ENCODE data around the gene FEN1.

FEN1 gene

DNA sequence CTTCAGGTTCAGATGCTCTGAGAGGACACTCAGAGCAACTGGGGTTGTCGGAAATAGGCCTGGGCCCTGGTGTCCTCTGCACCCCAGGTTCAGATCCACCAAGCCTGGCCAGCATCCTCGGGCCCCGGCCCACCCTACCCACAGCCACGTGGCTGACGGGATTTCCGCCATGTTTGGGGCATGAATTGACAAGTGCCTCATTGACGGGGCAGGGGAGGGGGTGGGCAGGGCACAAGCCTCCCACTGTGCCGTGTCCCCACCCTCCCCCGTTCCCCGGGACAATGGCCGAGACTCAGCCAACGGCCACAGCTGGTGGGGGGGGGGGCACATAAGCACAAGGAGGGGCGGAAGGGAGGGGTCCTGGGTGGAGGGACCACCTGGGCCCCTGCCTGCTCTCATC is 31.8 kb upstream of the FEN1 start:
- Histone ChIP-seq H3K9me3 (ENCODE audit: control insufficient read depth, low read length) (no peaks in the 10 kb centered on the region), H3K4me1 (ENCODE audit: control insufficient read depth, insufficient read depth, low read length, poor library complexity, severe bottlenecking) (peaks cover 69% of the 10 kb centered on the region), H3K36me3 (ENCODE audit: control insufficient read depth, insufficient read depth, low read length) (peaks cover 29% of the 10 kb centered on the region), H3K4me3 (ENCODE audit: extremely low read depth, insufficient read depth, low read length, poor library complexity, severe bottlenecking) (no peak overlapping the region), H3K27ac (ENCODE audit: low read depth, low read length, severe bottlenecking) (no peak overlapping the region)
- WGBS, 2 experiments (ENCODE audit: insufficient coverage in 2 of 2): 84 to 85% methylated on average over 4 to 6 of the region's 13 CpGs

DNA sequence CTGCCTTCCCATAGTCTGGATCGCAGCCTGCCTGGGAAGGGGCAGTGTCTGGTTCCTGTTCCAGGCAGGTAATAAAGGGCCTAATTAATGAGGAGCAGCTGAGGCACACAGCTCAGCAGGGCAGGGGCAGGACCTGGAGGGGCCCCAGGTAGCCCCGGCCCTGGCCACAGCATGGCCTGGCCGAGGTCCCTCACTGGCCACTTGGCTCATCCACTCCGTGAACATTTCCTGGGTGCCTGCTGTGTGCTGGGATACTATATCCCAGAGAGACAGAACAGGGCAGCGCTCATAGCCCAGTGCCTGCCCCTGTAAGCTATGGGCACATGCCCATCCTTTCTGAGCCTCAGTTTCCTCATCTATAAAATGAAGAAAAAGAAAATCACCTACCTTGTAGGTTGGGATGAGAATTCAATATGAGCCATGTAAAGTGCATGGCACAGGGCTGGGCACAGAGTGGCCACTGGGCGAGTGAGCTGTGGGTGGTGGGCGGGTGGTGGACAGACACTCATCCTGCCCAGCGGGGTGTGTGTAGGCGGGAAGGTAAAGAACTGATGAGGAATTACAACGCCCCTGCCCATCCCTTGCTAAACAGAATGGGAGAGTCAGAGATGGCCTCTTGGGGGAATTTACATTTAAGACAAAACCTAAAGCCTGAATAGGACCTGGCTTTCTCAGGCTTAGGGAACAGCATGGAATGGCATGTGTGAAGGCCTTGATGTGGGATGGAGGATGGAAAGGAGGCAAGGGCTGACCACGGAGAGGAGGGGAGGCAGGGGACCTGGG is 31.1 kb upstream of the FEN1 start:
- H3K4me1 ChIP-seq (ENCODE audit: control insufficient read depth, insufficient read depth, low read length, poor library complexity, severe bottlenecking): peaks cover 62% of the 10 kb centered on the region
- no peak overlapping the region for H3K4me3 ChIP-seq (ENCODE audit: extremely low read depth, insufficient read depth, low read length, poor library complexity, severe bottlenecking)
- peaks cover 31% of the 10 kb centered on the region for H3K36me3 ChIP-seq (ENCODE audit: control insufficient read depth, insufficient read depth, low read length)
- no peaks in the 10 kb centered on the region for H3K9me3 ChIP-seq (ENCODE audit: control insufficient read depth, low read length)
- peak overlapping the region; percentile 67 for H3K27ac ChIP-seq (ENCODE audit: low read depth, low read length, severe bottlenecking)
- 83 to 88% methylated on average over 9 to 10 of the region's 11 CpGs for WGBS, 2 experiments (ENCODE audit: insufficient coverage in 2 of 2)

- Histone ChIP-seq H3K36me3 (ENCODE audit: control insufficient read depth, insufficient read depth, low read length) (peaks cover 37% of the 10 kb centered on the region), H3K9me3 (ENCODE audit: control insufficient read depth, low read length) (no peaks in the 10 kb centered on the region), H3K27ac (ENCODE audit: low read depth, low read length, severe bottlenecking) (peak overlapping the region; percentile 67), H3K4me1 (ENCODE audit: control insufficient read depth, insufficient read depth, low read length, poor library complexity, severe bottlenecking) (peaks cover 57% of the 10 kb centered on the region), H3K4me3 (ENCODE audit: extremely low read depth, insufficient read depth, low read length, poor library complexity, severe bottlenecking) (no peak overlapping the region)
- WGBS, 2 experiments (ENCODE audit: insufficient coverage in 2 of 2): 90 to 95% methylated on average over 8 to 10 of the region's 10 CpGs
Observed at GRCh38 chr11:61762223-61762615, 30.5 kb upstream of the FEN1 start.

DNA sequence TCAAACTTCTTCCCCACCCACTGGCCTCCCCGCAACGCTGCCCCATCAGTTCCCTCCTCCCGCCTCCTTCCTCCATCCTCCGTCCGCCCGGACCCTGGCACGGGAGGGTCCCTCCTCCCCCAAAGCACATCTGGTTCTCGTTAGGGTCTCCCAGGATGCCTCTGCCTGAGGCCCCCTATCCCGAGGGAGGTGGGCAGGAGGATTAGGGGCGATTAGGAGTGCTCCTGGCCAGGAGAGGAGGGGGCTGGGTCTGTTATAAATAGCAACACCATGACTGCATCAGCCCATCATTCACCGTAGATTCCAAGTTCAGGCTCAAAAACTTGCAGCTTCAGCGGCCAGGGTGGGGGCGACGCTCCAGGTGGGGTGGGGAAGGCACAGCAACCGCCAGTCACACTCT is 29.9 kb upstream of the FEN1 start:
- no peak overlapping the region for H3K4me3 ChIP-seq (ENCODE audit: extremely low read depth, insufficient read depth, low read length, poor library complexity, severe bottlenecking)
- no peaks in the 10 kb centered on the region for H3K9me3 ChIP-seq (ENCODE audit: control insufficient read depth, low read length)
- peaks cover 51% of the 10 kb centered on the region for H3K4me1 ChIP-seq (ENCODE audit: control insufficient read depth, insufficient read depth, low read length, poor library complexity, severe bottlenecking)
- peaks cover 39% of the 10 kb centered on the region for H3K36me3 ChIP-seq (ENCODE audit: control insufficient read depth, insufficient read depth, low read length)
- H3K27ac ChIP-seq (ENCODE audit: low read depth, low read length, severe bottlenecking): peak overlapping the region; percentile 67
- WGBS, 2 experiments (ENCODE audit: insufficient coverage in 2 of 2): 67 to 80% methylated on average over 6 of the region's 15 CpGs

DNA sequence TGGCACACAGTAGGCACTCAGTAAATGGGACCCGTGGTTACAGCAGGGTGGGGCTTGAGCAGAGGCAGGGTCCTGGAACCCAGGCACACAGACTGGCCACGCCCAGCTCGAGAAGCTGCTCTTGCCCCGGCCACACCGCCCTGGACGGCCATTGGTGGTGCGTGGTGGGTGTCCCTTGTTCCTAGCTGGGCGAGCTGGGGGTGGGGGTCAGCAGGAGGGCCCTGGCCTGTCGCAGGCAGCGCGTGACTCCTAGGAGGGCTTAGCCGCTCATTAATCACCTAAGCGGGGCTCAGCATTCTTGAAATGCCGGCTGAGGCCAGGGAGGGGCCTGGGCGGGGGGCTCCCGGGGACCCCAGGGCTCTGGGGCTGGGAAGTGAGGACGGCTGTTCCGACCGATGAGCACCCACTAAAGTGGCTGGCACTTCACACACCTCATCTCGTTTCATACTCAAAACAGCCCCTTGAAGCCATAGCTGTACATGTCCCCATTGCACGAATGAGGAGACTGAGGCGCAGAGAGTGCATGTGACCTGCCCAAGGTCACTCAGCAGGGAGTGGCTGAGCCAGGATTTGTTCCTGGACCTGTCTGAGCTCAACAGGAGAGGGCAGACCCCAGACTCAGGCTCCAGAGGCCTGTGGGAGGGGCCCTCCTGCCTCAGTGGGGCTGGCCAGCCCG is 28.6 kb upstream of the FEN1 start:
- H3K36me3 ChIP-seq (ENCODE audit: control insufficient read depth, insufficient read depth, low read length): peaks cover 36% of the 10 kb centered on the region
- H3K4me1 ChIP-seq (ENCODE audit: control insufficient read depth, insufficient read depth, low read length, poor library complexity, severe bottlenecking): peaks cover 48% of the 10 kb centered on the region
- 92 to 95% methylated on average over 20 to 22 of the region's 23 CpGs for WGBS, 2 experiments (ENCODE audit: insufficient coverage in 2 of 2)
- no peak overlapping the region for H3K4me3 ChIP-seq (ENCODE audit: extremely low read depth, insufficient read depth, low read length, poor library complexity, severe bottlenecking)
- no peaks in the 10 kb centered on the region for H3K9me3 ChIP-seq (ENCODE audit: control insufficient read depth, low read length)
- H3K27ac ChIP-seq (ENCODE audit: low read depth, low read length, severe bottlenecking): no peak overlapping the region

- H3K36me3 ChIP-seq (ENCODE audit: control insufficient read depth, insufficient read depth, low read length): peaks cover 34% of the 10 kb centered on the region
- 77 to 82% methylated on average over 17 to 19 of the region's 22 CpGs for WGBS, 2 experiments (ENCODE audit: insufficient coverage in 2 of 2)
- H3K4me3 ChIP-seq (ENCODE audit: extremely low read depth, insufficient read depth, low read length, poor library complexity, severe bottlenecking): no peak overlapping the region
- H3K4me1 ChIP-seq (ENCODE audit: control insufficient read depth, insufficient read depth, low read length, poor library complexity, severe bottlenecking): peaks cover 48% of the 10 kb centered on the region
- H3K27ac ChIP-seq (ENCODE audit: low read depth, low read length, severe bottlenecking): peak overlapping the region; percentile 49
- H3K9me3 ChIP-seq (ENCODE audit: control insufficient read depth, low read length): no peaks in the 10 kb centered on the region
Observed at GRCh38 chr11:61764606-61765260, 28.0 kb upstream of the FEN1 start.

DNA sequence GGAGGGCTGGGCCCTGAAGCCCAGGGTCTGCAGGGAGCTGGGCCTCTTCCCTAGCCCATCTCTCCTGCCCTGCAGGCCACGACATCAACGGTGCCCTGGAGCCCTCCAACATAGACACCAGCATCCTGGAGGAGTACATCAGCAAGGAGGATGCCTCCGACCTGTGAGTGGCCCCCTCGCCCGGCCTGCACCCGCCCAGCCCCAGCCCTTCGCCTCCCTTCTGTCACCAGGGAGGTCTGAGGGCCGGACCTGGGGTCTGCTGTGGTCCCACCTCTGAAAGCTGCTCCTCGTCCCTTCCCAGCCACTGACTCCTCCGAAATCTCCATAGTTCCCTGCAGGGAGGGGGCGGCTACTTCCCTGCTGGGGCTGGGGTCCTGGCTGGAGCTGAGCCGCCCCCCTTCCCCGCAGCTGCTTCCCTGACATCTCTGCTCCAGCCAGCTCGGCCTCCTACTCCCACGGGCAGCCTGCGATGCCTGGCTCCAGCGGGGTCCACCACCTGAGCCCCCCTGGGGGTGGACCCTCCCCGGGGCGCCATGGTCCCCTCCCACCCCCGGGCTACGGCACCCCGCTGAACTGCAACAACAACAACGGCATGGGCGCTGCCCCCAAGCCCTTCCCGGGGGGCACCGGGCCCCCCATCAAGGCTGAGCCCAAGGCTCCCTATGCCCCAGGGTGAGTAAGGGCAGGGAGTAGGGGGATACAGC is 27.0 kb upstream of the FEN1 start:
- Histone ChIP-seq H3K36me3 (ENCODE audit: control insufficient read depth, insufficient read depth, low read length) (peaks cover 37% of the 10 kb centered on the region), H3K4me3 (ENCODE audit: extremely low read depth, insufficient read depth, low read length, poor library complexity, severe bottlenecking) (no peak overlapping the region), H3K27ac (ENCODE audit: low read depth, low read length, severe bottlenecking) (no peak overlapping the region), H3K9me3 (ENCODE audit: control insufficient read depth, low read length) (no peaks in the 10 kb centered on the region), H3K4me1 (ENCODE audit: control insufficient read depth, insufficient read depth, low read length, poor library complexity, severe bottlenecking) (peaks cover 52% of the 10 kb centered on the region)
- WGBS, 2 experiments (ENCODE audit: insufficient coverage in 2 of 2): 90 to 92% methylated on average over 19 to 26 of the region's 26 CpGs

DNA sequence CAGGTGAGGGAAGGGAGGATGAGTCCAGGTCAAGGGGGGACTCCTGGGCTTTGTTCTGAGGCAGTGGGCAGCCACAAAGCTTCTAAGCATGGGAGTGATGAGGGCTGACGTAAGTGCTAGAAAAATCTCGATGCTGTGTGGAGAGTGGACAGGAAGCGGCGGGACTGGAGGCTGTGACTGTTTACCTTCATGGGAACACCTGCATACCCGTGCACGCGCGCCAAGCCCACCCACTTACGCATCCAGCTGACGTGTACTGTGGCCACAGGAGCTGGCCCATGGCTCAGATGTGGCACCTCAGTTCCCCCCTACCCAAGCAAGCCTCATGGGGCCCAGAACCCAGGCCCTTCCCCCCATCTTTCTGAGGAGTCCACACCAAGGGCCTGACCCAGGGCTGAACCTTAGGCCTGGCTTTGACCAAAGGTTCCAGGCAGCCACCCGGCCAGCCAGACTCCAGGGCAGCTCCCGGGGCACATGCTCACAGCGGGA is 26.3 kb upstream of the FEN1 start:
- H3K27ac ChIP-seq (ENCODE audit: low read depth, low read length, severe bottlenecking): no peak overlapping the region
- peaks cover 37% of the 10 kb centered on the region for H3K36me3 ChIP-seq (ENCODE audit: control insufficient read depth, insufficient read depth, low read length)
- H3K9me3 ChIP-seq (ENCODE audit: control insufficient read depth, low read length): no peaks in the 10 kb centered on the region
- H3K4me1 ChIP-seq (ENCODE audit: control insufficient read depth, insufficient read depth, low read length, poor library complexity, severe bottlenecking): peaks cover 54% of the 10 kb centered on the region
- H3K4me3 ChIP-seq (ENCODE audit: extremely low read depth, insufficient read depth, low read length, poor library complexity, severe bottlenecking): no peak overlapping the region
- WGBS, 2 experiments (ENCODE audit: insufficient coverage in 2 of 2): 92 to 97% methylated on average over 10 to 13 of the region's 13 CpGs

DNA sequence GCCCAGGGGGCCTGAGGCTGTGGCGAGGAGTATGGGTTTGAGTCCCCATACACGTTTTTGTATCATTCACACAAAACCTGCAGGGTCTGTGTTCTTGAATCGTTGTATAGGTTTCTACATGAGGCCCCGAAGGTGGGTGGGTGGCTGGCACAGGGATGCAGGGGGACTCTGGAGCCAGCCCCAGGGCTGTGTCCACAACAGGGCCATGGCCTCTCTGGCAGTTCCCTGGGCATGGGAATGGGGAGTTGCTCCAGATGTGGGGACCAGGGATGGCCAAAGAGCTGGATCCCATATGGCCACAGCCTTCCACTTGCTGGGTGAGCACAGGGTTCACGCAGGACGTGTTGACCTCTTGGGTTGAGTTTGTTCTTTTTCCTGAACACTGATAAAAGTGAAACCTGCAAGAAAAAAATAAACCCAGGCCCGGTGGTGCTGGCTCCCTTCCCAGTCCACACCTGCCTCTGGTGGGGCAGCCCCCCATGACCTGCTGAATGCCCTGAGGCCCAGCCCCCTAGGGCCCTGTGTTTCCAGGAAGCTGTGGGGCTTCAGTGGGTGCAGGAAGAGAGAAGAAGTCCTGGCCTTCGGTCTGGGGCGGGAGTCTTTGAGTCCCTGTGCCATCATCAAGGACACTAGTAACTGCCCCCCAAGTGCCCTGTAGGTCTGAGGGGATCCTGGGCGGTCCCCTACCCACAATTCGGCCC is 24.2 kb upstream of the FEN1 start:
- Histone ChIP-seq H3K27ac (ENCODE audit: low read depth, low read length, severe bottlenecking) (peak overlapping the region; percentile 29), H3K36me3 (ENCODE audit: control insufficient read depth, insufficient read depth, low read length) (peaks cover 32% of the 10 kb centered on the region), H3K9me3 (ENCODE audit: control insufficient read depth, low read length) (no peaks in the 10 kb centered on the region), H3K4me1 (ENCODE audit: control insufficient read depth, insufficient read depth, low read length, poor library complexity, severe bottlenecking) (peaks cover 56% of the 10 kb centered on the region), H3K4me3 (ENCODE audit: extremely low read depth, insufficient read depth, low read length, poor library complexity, severe bottlenecking) (no peak overlapping the region)
- 85 to 94% methylated on average over 6 to 8 of the region's 11 CpGs for WGBS, 2 experiments (ENCODE audit: insufficient coverage in 2 of 2)
